H1 (cell line): ENCODE results near the gene C2CD3.

Experiments
- CREB1 ChIP-seq: IDR thresholded peaks from 2 replicates; pipeline ENCODE4 v1.6.1; 2012; ENCODE audit warnings: inconsistent platforms
- EGR1 ChIP-seq: IDR thresholded peaks from 2 replicates; pipeline ENCODE4 v1.6.1; 2011; ENCODE audit warnings: low read depth, low read length, borderline replicate concordance
- EZH2 ChIP-seq: fragments of 200-600 bp; sonication (generic); IDR thresholded peaks from 2 replicates; pipeline ENCODE4 v1.7.1; 2012; ENCODE audit warnings: low read depth, mild to moderate bottlenecking, moderate library complexity, low read length, inconsistent platforms; ENCODE audit not compliant: severe bottlenecking
- GABPA ChIP-seq: IDR thresholded peaks from 2 replicates; pipeline ENCODE4 v1.6.1; 2011; ENCODE audit warnings: mild to moderate bottlenecking, low read length, moderate library complexity, borderline replicate concordance; ENCODE audit not compliant: insufficient read depth
- HDAC2 ChIP-seq, 2 experiments: fragments of 300-600 bp in 1 of 2; sonication (generic) in 1 of 2; IDR thresholded peaks; 2 replicates each; pipeline ENCODE4 v1.6.1; 2011 to 2012; ENCODE audit warnings: low read depth in 2 of 2, low read length in 2 of 2, mild to moderate bottlenecking in 2 of 2, moderate library complexity in 2 of 2, borderline replicate concordance in 1 of 2, inconsistent platforms in 1 of 2
- POLR2A ChIP-seq, 2 experiments: IDR thresholded peaks; 1 replicate in 1 of 2; 2 replicates in 1 of 2; pipeline ENCODE4 v1.6.1; 2011; ENCODE audit warnings: low read depth in 2 of 2, low read length in 2 of 2, mild to moderate bottlenecking in 2 of 2; ENCODE audit errors: control extremely low read depth in 1 of 2
- POLR2AphosphoS5 ChIP-seq: IDR thresholded peaks from 2 replicates; pipeline ENCODE4 v1.6.1; 2011; ENCODE audit warnings: low read depth, low read length
- RXRA ChIP-seq: IDR thresholded peaks from 2 replicates; pipeline ENCODE4 v1.6.1; 2011; ENCODE audit warnings: low read depth, mild to moderate bottlenecking, low read length, moderate library complexity; ENCODE audit not compliant: insufficient read depth
- SIN3A ChIP-seq, 2 experiments: IDR thresholded peaks in 1 of 2; conservative IDR thresholded peaks in 1 of 2; 2 replicates each; pipeline ENCODE4 v1.6.1; 2011 to 2012; ENCODE audit warnings: low read length in 2 of 2, improper control_type of control experiment in 1 of 2, low read depth in 1 of 2, mild to moderate bottlenecking in 1 of 2
- SUZ12 ChIP-seq: fragments of 200-600 bp; sonication (generic); IDR thresholded peaks from 2 replicates; pipeline ENCODE4 v1.6.1; 2012; ENCODE audit warnings: mild to moderate bottlenecking, inconsistent platforms, low read length, moderate library complexity, mixed read lengths
- TAF7 ChIP-seq: optimal IDR thresholded peaks from 2 replicates; pipeline ENCODE3; 2011; ENCODE audit warnings: low read depth, mild to moderate bottlenecking, inconsistent platforms, low read length, moderate library complexity, borderline replicate concordance
- TF ChIP-seq, protein P1 (sequence below), 3 experiments: IDR thresholded peaks; 1 replicate in 2 of 3; 2 replicates in 1 of 3; pipeline versions ENCODE4 v1.5.1 to v1.6.1; 2011; ENCODE audit warnings: low read length in 3 of 3, mild to moderate bottlenecking in 3 of 3, inconsistent platforms in 2 of 3, low read depth in 1 of 3, moderate library complexity in 1 of 3; ENCODE audit not compliant: insufficient read depth in 1 of 3; ENCODE audit errors: control extremely low read depth in 1 of 3
- TF ChIP-seq, protein P2 (sequence below): IDR thresholded peaks from 2 replicates; pipeline ENCODE4 v1.6.1; 2012; ENCODE audit warnings: low read length, inconsistent platforms

DNA sequence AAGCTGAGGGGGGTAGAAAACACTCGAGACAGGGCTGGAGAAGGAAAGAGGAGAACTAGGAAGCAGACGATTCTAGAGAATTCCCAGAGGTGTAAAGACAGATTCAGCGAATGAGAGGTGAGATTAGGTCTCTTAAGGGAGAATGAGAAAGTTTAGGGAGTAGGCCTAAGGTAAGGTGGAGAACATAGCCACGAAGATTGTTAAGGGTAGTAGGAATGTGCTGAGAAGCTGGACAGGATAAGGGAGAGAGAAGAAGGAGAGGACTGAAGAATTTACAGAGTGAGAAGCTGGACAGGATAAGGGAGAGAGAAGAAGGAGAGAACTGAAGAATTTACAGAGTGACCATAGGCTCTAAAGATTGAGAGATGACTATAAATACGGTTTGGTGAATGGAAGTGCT, 1.2 kb upstream of the C2CD3 start:
- TF ChIP-seq SUZ12 (no peak), EZH2 (no peak), POLR2AphosphoS5 (no peak), TAF7 (no peak), GABPA (no peak), POLR2A (IDR thresholded peaks at IDR 0.05; ENCODE audit: control extremely low read depth in 1 of 2, low read depth in 2 of 2, low read length in 2 of 2) (no peak), SIN3A (conservative IDR thresholded peaks at IDR 0.05 in 1 of 2, IDR thresholded peaks at IDR 0.05 in 1 of 2; ENCODE audit: low read depth in 1 of 2, low read length in 2 of 2) (no peak), HDAC2 (IDR thresholded peaks at IDR 0.05; ENCODE audit: borderline replicate concordance in 1 of 2, low read depth in 2 of 2, low read length in 2 of 2) (no peak), CREB1 (no peak), EGR1 (no peak), RXRA (no peak)
- TF ChIP-seq, protein P1, sequence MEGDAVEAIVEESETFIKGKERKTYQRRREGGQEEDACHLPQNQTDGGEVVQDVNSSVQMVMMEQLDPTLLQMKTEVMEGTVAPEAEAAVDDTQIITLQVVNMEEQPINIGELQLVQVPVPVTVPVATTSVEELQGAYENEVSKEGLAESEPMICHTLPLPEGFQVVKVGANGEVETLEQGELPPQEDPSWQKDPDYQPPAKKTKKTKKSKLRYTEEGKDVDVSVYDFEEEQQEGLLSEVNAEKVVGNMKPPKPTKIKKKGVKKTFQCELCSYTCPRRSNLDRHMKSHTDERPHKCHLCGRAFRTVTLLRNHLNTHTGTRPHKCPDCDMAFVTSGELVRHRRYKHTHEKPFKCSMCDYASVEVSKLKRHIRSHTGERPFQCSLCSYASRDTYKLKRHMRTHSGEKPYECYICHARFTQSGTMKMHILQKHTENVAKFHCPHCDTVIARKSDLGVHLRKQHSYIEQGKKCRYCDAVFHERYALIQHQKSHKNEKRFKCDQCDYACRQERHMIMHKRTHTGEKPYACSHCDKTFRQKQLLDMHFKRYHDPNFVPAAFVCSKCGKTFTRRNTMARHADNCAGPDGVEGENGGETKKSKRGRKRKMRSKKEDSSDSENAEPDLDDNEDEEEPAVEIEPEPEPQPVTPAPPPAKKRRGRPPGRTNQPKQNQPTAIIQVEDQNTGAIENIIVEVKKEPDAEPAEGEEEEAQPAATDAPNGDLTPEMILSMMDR (IDR thresholded peaks at IDR 0.05; ENCODE audit: control extremely low read depth in 1 of 3, insufficient read depth in 1 of 3, low read depth in 1 of 3, low read length in 3 of 3), result no peak
- TF ChIP-seq, protein P2, sequence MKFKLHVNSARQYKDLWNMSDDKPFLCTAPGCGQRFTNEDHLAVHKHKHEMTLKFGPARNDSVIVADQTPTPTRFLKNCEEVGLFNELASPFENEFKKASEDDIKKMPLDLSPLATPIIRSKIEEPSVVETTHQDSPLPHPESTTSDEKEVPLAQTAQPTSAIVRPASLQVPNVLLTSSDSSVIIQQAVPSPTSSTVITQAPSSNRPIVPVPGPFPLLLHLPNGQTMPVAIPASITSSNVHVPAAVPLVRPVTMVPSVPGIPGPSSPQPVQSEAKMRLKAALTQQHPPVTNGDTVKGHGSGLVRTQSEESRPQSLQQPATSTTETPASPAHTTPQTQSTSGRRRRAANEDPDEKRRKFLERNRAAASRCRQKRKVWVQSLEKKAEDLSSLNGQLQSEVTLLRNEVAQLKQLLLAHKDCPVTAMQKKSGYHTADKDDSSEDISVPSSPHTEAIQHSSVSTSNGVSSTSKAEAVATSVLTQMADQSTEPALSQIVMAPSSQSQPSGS, result no peak
